Measurements from ENCODE around the gene MICU2. TPM values are rescaled to one million over a fixed set of nuclear protein-coding genes. Genes with fewer than 3 reads are reported as not detected.
"Not testable (repeated sequence)": the region's sequence is repeated elsewhere in the genome, so short reads cannot be mapped to it uniquely, and the experiment has no call there.

The MICU2 gene
- total RNA-seq, 2 experiments from 2014 or later, result 25.4 to 28.4 TPM

- Mint-ChIP-seq H3K27ac (no peak overlapping the region), H3K27me3 (no peaks in the 10 kb centered on the region), H3K4me3 (no peak overlapping the region), H3K9me3 (peaks cover under 1% of the 10 kb centered on the region), H3K4me1 (ENCODE audit: low read depth) (peaks cover 34% of the 10 kb centered on the region), H3K36me3 (ENCODE audit: low read depth) (peaks cover 57% of the 10 kb centered on the region)
- POLR2A ChIA-PET, result no interaction called here
- H3K27me3 ChIP-seq (ENCODE audit: control insufficient read depth in 1 of 2, insufficient read depth in 2 of 2, low read length in 2 of 2), result no peaks in the 10 kb centered on the region
- DNase-seq (no peak), ATAC-seq (ENCODE audit: poor library complexity) (no peak)
- no peak overlapping the region for H3K4me3 ChIP-seq (ENCODE audit: low read length)
- H3K4me1 ChIP-seq (ENCODE audit: insufficient read depth, low read length), result no peaks in the 10 kb centered on the region
- H3K9me3 ChIP-seq (ENCODE audit: control insufficient read depth in 1 of 2, insufficient read depth in 1 of 2, low read length in 2 of 2), result no peaks in the 10 kb centered on the region
- CTCF ChIA-PET, result interaction anchor here (0.5 to 1.9 kb wide), 4 partner anchors 9 to 719 kb away, joined by 3 to 4 read pairs (median 3); partner anchors contain the start of gene MICU2
- H3K36me3 ChIP-seq (ENCODE audit: insufficient read depth, low read length), result peaks cover 29% of the 10 kb centered on the region
- H3K27ac ChIP-seq (ENCODE audit: low read depth in 1 of 2, low read length in 2 of 2), result no peak overlapping the region
- intact Hi-C loops (cut with DNase I, micrococcal nuclease), result no loop called here
- no peak for TF ChIP-seq CTCF (IDR thresholded peaks at IDR 0.05)
Observed at GRCh38 chr13:21567714-21568113, 36.3 kb downstream of the MICU2 start.

- H3K4me3 Mint-ChIP-seq, result no peak overlapping the region
- TF ChIP-seq CTCF (IDR thresholded peaks at IDR 0.05), result peak; percentile 19
- no peak overlapping the region for H3K27ac ChIP-seq (ENCODE audit: low read depth in 1 of 2, low read length in 2 of 2)
Observed at GRCh38 chr13:21557995-21558394, 46.0 kb downstream of the MICU2 start.

GRCh38 chr13:21556051-21556450, 47.9 kb downstream of the MICU2 start:
- ChIA-PET CTCF (no interaction called here), POLR2A (no interaction called here)
- H3K27ac ChIP-seq (ENCODE audit: low read depth in 1 of 2, low read length in 2 of 2), result no peak overlapping the region
- no peaks in the 10 kb centered on the region for H3K9me3 ChIP-seq (ENCODE audit: control insufficient read depth in 1 of 2, insufficient read depth in 1 of 2, low read length in 2 of 2)
- no peaks in the 10 kb centered on the region for H3K4me1 ChIP-seq (ENCODE audit: insufficient read depth, low read length)
- no peaks in the 10 kb centered on the region for H3K27me3 Mint-ChIP-seq
- ATAC-seq (ENCODE audit: poor library complexity) (no peak), DNase-seq (no peak)
- no peak overlapping the region for H3K4me3 Mint-ChIP-seq
- H3K27ac Mint-ChIP-seq, result no peak overlapping the region
- peaks cover 71% of the 10 kb centered on the region for H3K36me3 Mint-ChIP-seq (ENCODE audit: low read depth)
- H3K4me3 ChIP-seq (ENCODE audit: low read length), result no peak overlapping the region
- H3K4me1 Mint-ChIP-seq (ENCODE audit: low read depth), result peaks cover 21% of the 10 kb centered on the region
- intact Hi-C loops (cut with DNase I, micrococcal nuclease), result no loop called here
- no peaks in the 10 kb centered on the region for H3K9me3 Mint-ChIP-seq
- TF ChIP-seq CTCF (IDR thresholded peaks at IDR 0.05), result no peak
- peaks cover 5% of the 10 kb centered on the region for H3K36me3 ChIP-seq (ENCODE audit: insufficient read depth, low read length)
- no peaks in the 10 kb centered on the region for H3K27me3 ChIP-seq (ENCODE audit: control insufficient read depth in 1 of 2, insufficient read depth in 2 of 2, low read length in 2 of 2)

More at GRCh38 chr13:21557995-21558394, 46.0 kb downstream of the MICU2 start:
- ATAC-seq (ENCODE audit: poor library complexity) (no peak), DNase-seq (peak in 3 of 14 experiments; percentile 13 to 19 (median 13))
- Mint-ChIP-seq H3K27ac (no peak overlapping the region), H3K9me3 (peaks cover 3% of the 10 kb centered on the region), H3K36me3 (ENCODE audit: low read depth) (peaks cover 81% of the 10 kb centered on the region), H3K27me3 (no peaks in the 10 kb centered on the region), H3K4me1 (ENCODE audit: low read depth) (peaks cover 21% of the 10 kb centered on the region)
- intact Hi-C loops (cut with DNase I, micrococcal nuclease), result no loop called here
- ChIA-PET POLR2A (no interaction called here), CTCF (interaction anchor here (0.6 to 1.4 kb wide), 2 partner anchors 22 to 23 kb away, joined by 3 to 4 read pairs; no protein-coding TSS in a partner anchor)
- Histone ChIP-seq H3K27me3 (ENCODE audit: control insufficient read depth in 1 of 2, insufficient read depth in 2 of 2, low read length in 2 of 2) (no peaks in the 10 kb centered on the region), H3K9me3 (ENCODE audit: control insufficient read depth in 1 of 2, insufficient read depth in 1 of 2, low read length in 2 of 2) (no peaks in the 10 kb centered on the region), H3K4me3 (ENCODE audit: low read length) (no peak overlapping the region), H3K4me1 (ENCODE audit: insufficient read depth, low read length) (no peaks in the 10 kb centered on the region), H3K36me3 (ENCODE audit: insufficient read depth, low read length) (peaks cover 5% of the 10 kb centered on the region)

GRCh38 chr13:21553261-21553660, 50.7 kb downstream of the MICU2 start:
- DNase-seq; CTCF ChIA-PET; ATAC-seq (ENCODE audit: poor library complexity); H3K36me3 ChIP-seq (ENCODE audit: insufficient read depth, low read length); intact Hi-C loops (cut with DNase I, micrococcal nuclease); H3K9me3 Mint-ChIP-seq; H3K27me3 ChIP-seq (ENCODE audit: control insufficient read depth in 1 of 2, insufficient read depth in 2 of 2, low read length in 2 of 2); H3K4me3 ChIP-seq (ENCODE audit: low read length); H3K27me3 Mint-ChIP-seq; H3K9me3 ChIP-seq (ENCODE audit: control insufficient read depth in 1 of 2, insufficient read depth in 1 of 2, low read length in 2 of 2); H3K4me3 Mint-ChIP-seq; H3K4me1 ChIP-seq (ENCODE audit: insufficient read depth, low read length); H3K27ac ChIP-seq (ENCODE audit: low read depth in 1 of 2, low read length in 2 of 2); H3K27ac Mint-ChIP-seq; POLR2A ChIA-PET: not testable (repeated sequence)
- Mint-ChIP-seq H3K36me3 (ENCODE audit: low read depth) (peaks cover 62% of the 10 kb centered on the region), H3K4me1 (ENCODE audit: low read depth) (peaks cover 19% of the 10 kb centered on the region)

All from CD4-positive, alpha-beta T cell (primary cell).